ENCODE results near the gene SDC4.
A peak's percentile ranks its signal among the peaks of the same experiment; 100 is the strongest.
"Not testable (repeated sequence)": the region's sequence is repeated elsewhere in the genome, so short reads cannot be mapped to it uniquely, and the experiment has no call there.

The SDC4 gene

DNA sequence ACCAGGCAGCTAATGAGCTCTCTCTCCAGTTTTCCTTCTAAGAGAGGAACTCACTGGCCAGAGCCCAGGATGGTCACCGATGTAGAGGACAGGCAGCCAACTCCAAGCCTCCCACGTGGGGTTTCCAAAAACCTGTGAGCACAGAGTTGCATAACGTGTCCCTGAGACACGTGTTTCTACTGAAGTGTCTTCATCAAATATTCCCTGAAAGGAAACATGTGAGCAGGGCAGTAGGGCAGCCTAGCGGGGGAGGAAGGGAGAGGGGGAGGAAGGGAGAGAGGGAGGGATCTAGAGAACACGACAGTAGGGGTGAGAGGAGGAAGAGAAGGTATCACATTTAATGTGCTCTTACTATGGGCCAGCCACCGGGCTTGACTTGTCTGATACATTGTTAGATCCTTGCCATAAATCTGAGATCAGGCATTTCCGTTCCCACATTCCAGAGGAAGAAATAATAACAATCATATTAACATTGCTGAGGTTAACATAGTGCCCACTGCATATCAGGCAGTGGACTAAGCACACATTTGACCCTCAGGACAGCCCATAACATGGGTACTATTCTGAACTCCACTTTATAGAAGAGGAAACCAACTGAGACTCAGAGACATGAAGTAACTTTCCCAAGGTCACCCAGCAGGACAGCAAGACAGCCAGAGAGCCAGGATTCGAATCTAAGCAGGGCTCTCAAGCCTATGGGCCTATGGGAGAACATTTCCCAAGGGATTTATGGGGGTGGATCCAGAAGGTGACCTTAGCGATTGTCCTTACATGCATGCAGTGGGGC, 10.3 kb upstream of the SDC4 start:
- TF ChIP-seq CTCF (IDR thresholded peaks at IDR 0.05; ENCODE audit: low read depth, low read length): no peak
- DNase-seq (ENCODE audit: extremely low read depth, low read depth): peak; percentile 45

DNA sequence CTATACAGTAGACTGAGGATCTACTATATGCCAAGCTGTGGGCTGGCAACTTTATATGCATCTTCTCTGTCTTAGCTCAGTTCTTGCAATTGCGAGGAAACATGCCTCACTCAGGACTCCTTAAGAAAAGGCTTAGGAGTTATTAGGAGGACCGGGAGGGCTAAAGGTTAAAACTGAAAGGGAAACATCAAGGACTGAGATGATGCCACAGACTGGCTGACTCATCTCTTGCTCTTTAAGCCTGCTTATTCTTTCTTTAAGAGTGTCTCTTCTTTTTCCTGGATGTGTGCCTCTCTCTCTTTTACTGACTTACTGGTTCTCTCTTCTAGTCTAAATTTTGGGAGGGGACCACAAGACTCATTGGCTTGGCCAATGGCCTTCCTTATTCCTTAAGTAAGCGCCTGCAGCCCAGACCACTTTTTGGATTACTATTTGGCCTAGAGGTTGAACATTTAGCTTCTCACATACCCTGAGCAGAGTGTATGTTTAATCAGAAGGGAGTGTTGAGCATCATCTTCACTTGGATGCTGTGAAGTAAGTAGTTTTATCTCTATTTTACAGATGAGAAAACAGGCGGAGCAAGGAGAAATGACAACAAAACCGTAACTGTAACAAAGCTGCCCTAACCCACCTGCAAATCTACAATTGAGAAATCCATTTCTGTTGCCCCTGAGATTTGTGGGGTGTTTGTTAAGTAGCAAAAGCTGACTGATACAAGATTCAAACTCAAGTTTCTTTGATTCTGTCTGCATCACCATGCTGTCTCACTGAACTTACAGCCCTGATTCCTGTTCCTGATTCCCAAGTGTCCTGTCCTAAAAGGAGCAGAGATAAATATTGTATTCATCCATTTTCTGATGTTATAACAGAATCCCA, 7.2 kb upstream of the SDC4 start:
- DNase-seq (ENCODE audit: extremely low read depth, low read depth): no peak
- no peak for TF ChIP-seq CTCF (IDR thresholded peaks at IDR 0.05; ENCODE audit: low read depth, low read length)

- DNase-seq (ENCODE audit: extremely low read depth, low read depth): no peak
- TF ChIP-seq CTCF (IDR thresholded peaks at IDR 0.05; ENCODE audit: low read depth, low read length): no peak
These were observed 6.4 kb upstream of the SDC4 start for GRCh38 chr20:45354423-45355208.

DNA sequence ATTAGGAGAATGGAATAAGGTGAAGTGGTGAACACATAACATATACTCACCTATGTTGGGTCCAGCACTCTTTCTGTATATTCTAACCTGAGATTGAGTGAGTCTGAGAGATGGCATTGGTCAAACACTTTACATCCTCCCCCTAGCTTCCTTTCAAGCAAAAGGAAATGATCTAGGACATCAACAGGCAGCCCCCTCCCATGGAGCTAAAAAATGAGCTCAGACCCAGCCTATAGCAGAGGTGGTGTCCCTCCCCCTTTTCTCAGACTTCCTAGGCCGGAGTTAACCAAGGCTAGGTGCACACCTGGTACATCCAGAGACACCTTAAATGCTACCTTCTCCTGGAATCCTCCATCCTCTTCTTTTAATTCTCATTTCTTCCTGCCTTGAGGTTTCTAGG, 5.5 kb upstream of the SDC4 start:
- DNase-seq (ENCODE audit: extremely low read depth, low read depth): no peak
- TF ChIP-seq CTCF (IDR thresholded peaks at IDR 0.05; ENCODE audit: low read depth, low read length): no peak

DNA sequence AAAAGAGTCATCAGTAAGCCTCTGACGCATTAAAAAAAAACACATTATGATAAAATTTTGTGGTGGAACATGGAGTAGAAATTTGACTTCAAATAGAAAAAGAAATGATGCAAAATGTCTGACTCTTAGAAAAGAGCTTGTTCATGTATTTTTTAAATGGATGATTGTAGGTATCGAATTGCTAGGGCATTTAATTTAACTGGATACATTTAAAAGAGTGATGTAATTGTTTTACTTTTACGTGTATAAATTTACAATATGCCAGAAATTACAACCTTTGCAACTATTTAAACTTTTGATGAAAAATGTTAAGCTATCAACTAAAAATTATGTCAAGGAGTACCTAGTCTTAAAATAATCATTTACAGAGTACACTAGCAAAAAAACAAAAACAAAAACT, 4.5 kb upstream of the SDC4 start:
- TF ChIP-seq CTCF (IDR thresholded peaks at IDR 0.05; ENCODE audit: low read depth, low read length): no peak
- no peak for DNase-seq (ENCODE audit: extremely low read depth, low read depth)

- DNase-seq (ENCODE audit: extremely low read depth, low read depth): not testable (repeated sequence)
These were observed 2.6 kb upstream of the SDC4 start for GRCh38 chr20:45350795-45351194.

DNA sequence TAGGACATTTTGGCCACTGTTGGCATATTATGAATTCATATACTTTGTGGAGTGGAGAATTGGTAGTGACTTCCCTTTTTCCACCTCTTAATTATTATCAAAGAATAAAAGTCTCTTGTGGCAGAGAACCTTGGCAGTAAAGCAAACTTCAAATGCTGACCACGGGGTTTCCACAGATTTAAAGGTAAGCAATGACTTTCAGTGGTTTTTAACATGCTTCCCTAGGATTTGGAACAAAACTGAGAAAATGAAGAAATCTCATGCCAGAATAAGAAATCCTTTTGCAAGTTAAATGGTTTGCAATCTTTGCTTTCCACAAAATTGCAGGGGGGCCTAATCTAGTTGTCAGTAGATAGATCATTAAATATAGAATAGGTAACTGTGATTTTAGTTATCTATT, 2.0 kb upstream of the SDC4 start:
- DNase-seq (ENCODE audit: extremely low read depth, low read depth): no peak
- no peak for TF ChIP-seq CTCF (IDR thresholded peaks at IDR 0.05; ENCODE audit: low read depth, low read length)

Data from AG09319 (cell line).